ENCODE measurements around the gene ICE1.
"Not testable (repeated sequence)": the region's sequence is repeated elsewhere in the genome, so short reads cannot be mapped to it uniquely, and the experiment has no call there.

ICE1 gene

DNA sequence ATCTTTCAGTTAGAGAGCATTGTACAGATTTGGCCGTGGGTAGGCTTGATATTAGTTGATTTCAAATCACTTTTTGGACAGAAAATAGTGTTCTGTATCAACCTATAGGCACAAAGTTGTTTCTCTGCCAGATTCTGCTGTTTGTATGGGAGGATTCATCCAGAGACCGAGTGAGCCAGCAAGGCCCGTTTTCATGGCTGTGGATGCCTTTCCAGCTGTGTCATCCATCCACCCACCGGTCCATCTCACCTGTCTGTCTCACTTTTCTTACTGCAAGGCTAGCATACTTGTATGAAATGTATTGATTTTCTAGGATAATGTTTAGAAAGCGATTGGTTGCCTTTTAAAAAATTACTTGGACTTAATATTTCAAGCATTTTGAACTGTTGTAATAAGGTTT lies 34.4 kb downstream of the ICE1 start:
- DNase-seq = no peak

- no peak for DNase-seq
These were observed 37.8 kb downstream of the ICE1 start for GRCh38 chr5:5460311-5460710.

DNA sequence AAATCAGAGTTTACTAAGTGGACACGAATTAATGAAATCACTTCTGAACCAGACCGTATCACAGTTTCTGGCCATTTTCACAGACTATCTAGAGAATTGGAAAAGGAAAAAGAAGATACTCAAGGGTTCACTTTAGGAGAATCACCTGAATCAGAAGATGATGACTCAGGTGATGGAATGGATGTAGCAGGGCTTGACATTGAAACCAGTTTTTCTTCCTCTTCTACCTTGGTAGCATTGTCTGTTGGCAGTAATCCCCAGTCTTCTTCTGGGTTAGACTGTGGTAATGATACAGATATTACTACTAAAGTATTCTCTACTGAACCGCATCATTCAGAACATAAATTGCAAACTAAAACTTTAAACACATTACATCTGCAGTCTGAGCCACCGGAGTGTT lies 38.5 kb downstream of the ICE1 start:
- DNase-seq = no peak

- DNase-seq = no peak
These were observed 41.7 kb downstream of the ICE1 start for GRCh38 chr5:5464036-5464715.

GRCh38 chr5:5466227-5466626 lies 43.8 kb downstream of the ICE1 start:
- no peak for DNase-seq

GRCh38 chr5:5467737-5468136 lies 45.3 kb downstream of the ICE1 start:
- no peak for DNase-seq

DNA sequence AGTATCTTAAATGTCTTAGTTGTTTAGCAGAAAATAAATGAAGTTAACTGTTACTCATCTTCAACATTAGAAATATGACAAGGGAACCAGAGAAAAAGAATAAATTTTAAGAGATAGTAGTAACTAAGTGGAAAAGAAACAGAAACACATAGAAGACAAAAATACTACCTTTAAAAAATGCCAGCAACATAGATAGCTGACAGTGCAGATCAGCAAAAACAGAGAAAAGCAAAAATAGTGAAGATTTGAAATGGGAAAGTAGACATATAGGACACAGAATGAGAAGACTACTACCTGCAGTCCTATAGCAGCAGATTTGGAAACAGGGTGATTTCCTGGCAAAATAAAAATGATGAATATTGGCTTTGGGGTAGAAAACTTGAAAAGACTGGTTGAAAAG lies 48.5 kb downstream of the ICE1 start:
- no peak for DNase-seq

GRCh38 chr5:5473226-5473625 lies 50.7 kb downstream of the ICE1 start:
- no peak for DNase-seq

DNA sequence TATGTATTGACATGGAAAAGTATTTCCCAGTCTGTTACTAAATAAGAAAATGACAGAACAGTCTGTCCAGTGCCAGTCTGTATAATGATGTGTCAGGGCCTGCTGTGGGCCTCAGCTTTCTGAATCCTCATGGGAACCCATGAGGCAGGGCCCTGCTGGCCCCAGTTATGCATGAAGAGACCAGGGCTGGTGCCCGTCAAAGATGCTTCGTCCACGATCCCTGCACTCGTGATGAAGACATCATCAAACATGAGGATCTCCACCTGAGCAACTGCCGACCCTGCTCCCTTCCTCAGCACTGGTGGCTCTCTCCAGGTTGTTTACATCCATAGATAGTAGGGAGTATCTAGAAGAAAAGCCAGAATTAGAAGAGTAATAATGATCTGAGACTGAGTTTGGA lies 52.5 kb downstream of the ICE1 start:
- DNase-seq = no peak

DNA sequence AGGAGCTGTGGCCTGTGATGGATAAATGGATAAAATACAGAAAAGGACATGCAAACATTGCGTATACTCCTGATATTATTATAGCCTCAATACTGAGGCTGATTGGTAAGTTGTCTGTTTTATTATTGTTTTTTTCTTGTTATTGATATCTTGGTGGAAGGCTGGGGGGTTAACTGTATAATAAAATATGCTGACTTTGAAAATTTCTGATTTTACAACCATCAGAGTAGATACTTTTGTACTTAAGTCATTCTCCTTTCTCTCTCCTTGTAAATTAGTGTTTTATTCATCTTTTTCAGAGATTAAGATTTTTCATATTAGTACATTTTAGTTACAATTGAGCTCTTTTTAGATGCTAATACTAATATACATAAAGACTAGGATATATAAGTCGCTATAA lies 53.5 kb downstream of the ICE1 start:
- DNase-seq = no peak

DNA sequence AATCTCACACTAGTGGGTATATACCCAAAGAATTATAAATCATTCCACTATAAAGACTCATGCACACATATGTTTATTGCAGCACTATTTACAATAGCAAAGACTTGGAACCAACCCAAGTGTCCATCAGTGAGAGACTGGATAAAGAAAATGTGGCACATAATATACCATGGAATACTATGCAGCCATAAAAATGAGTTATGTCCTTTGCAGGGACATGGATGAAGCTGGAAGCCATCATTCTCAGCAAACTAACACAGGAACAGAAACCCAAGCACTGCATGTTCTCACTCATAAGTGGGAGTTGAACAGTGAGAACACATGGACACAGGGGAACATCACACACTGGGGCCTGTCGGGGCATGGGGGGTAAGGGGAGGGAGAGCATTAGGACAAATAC lies 57.1 kb downstream of the ICE1 start:
- DNase-seq = not testable (repeated sequence)

- no peak for DNase-seq
These were observed 58.1 kb downstream of the ICE1 start for GRCh38 chr5:5480481-5481111.

DNA sequence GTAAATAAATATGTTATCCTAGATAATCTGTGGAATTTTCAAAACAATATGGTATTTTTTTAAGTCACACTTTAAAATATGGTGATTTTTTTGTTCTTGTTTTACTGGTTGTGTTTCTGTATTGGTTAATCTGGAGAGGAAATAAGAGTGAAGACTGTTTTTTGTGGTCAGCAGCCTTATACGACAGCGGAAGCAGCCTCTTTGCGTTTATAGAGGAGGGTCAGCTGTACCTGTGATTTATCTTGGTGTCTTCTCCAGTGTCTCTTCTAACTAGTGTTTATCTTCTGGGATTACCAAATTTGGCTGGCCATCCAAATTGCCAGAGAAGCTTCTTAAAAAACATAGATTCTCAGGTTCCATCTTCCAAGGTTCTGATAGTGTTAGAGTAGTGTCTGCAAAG lies 58.7 kb downstream of the ICE1 start:
- peak; percentile 17 for DNase-seq

DNA sequence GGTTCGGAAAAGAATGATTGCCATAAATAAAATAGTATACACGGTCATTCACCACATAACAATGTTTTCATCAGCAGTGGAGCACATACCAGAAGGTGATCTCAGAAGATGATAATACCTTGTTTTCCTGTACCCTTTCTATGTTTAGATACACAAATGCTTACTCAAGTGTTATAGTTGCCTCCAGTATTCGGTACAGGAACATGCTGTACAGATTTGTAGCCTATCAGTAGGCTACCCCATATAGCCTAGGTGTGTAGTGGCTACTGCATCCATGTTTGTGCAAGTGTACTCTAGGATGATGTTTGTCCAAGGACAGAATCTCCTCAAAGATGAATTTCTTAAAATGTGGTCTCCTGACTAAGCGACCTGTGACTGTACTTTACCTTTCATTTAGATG lies 59.2 kb downstream of the ICE1 start:
- DNase-seq = no peak

- no peak for DNase-seq
These were observed 60.9 kb downstream of the ICE1 start for GRCh38 chr5:5483350-5483749.

GRCh38 chr5:5483880-5484598 lies 61.6 kb downstream of the ICE1 start:
- DNase-seq = no peak

- DNase-seq = no peak
These were observed 63.6 kb downstream of the ICE1 start for GRCh38 chr5:5486122-5486521.

DNA sequence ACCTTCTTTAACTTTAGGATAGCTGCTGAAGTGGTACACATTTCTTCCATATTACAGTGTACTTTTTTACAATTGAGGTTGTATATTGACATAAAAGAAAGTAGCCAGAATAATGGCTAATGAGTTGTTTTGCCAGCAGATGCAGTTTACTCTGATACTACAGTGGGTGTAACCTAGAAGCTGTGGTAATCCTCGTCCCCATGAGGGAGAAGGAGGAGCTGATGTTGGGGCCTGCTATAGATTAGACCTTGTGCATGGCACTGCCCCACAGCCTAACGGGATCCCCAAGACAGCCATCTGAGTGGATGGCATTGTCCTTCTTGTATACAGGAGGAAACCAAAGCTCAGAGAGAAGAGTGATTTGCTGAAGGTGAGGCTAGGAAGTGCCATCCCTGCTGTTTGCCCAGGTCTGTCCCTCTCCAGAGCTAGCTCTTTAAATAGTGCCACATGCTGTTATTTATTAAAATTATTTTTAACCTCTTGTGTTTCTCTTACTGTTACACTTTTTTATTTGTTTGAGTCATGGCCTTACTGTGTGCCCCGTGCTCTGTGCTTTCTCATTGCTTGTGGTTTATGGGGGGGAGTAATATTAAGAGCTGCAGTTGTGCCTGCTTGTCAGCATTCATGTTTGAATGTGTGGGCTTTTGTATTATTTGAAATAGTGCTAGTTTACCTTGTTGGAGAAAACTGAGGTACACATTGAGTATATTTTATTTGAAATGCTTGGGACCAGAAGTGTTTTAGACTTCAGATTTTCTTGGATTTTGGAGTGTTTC lies 65.3 kb downstream of the ICE1 start:
- no peak for DNase-seq

GRCh38 chr5:5490774-5491347 lies 68.4 kb downstream of the ICE1 start:
- no peak for DNase-seq

GRCh38 chr5:5492087-5492933 lies 69.8 kb downstream of the ICE1 start:
- peak; percentile 65 for DNase-seq

- DNase-seq = not testable (repeated sequence)
These were observed 70.4 kb downstream of the ICE1 start for GRCh38 chr5:5492934-5493271.
